ENCODE results near the gene ABCG1.

GRCh38 chr21:42308161-42308913 lies 89.4 kb downstream of the ABCG1 start:
- TF ChIP-seq POLR2A (IDR thresholded peaks at IDR 0.05; ENCODE audit: low read depth, low read length) (no peak), POLR2AphosphoS5 (IDR thresholded peaks at IDR 0.05; ENCODE audit: low read depth, low read length) (no peak)
